K562 (cell line): ENCODE measurements around the gene POLD4. TPM values are rescaled to one million over a fixed set of nuclear protein-coding genes. Genes with fewer than 3 reads are reported as not detected.

Experiments used
- GATA2 ChIP-seq: sonication (generic); formaldehyde crosslinking; IDR thresholded peaks from 2 replicates; pipeline ENCODE4 v1.4.0; 2020; ENCODE audit warnings: mild to moderate bottlenecking, missing genetic modification reagents
- JUNB ChIP-seq: fragments of 450-650 bp; formaldehyde crosslinking; conservative IDR thresholded peaks from 2 replicates; pipeline ENCODE4 v1.4.0; 2020; ENCODE audit warnings: mild to moderate bottlenecking
- PRDM10 ChIP-seq: fragments of 450-650 bp; IDR thresholded peaks from 2 replicates; pipeline ENCODE4 v1.6.1; 2018; ENCODE audit not compliant: partially characterized antibody
- PTBP1 ChIP-seq: fragments of 200-400 bp; formaldehyde crosslinking; IDR thresholded peaks from 2 replicates; pipeline ENCODE4 v1.6.1; 2017; ENCODE audit warnings: low read depth, low read length
- REST ChIP-seq, 2 experiments: fragments of 450-650 bp; formaldehyde crosslinking in 1 of 2; IDR thresholded peaks; 2 replicates each; pipeline versions ENCODE4 v1.4.0 to v1.6.1; 2014 to 2020; ENCODE audit warnings: mild to moderate bottlenecking in 2 of 2, borderline replicate concordance in 1 of 2, low read depth in 1 of 2
- SMAD1 ChIP-seq: fragments of 150-350 bp; IDR thresholded peaks from 2 replicates; pipeline ENCODE4 v1.6.1; 2014; ENCODE audit warnings: low read length, low read depth; ENCODE audit not compliant: partially characterized antibody
- SRF ChIP-seq, 2 experiments: fragments of 250-450, 450-650 bp in 1 of 2; sonication (Bioruptor Pico) in 1 of 2; sonication (generic) in 1 of 2; formaldehyde crosslinking; IDR thresholded peaks; 2 replicates each; pipeline versions ENCODE4 v1.5.0 to v1.5.1; 2020 to 2022; ENCODE audit warnings: mild to moderate bottlenecking in 1 of 2, missing genetic modification reagents in 1 of 2
- ZFPM2 ChIP-seq: fragments of 250-450 bp; sonication (Bioruptor Pico); IDR thresholded peaks from 2 replicates; pipeline ENCODE4 v1.5.1; 2022; ENCODE audit warnings: mild to moderate bottlenecking
- ZNF212 ChIP-seq: fragments of 450-650 bp; formaldehyde crosslinking; IDR thresholded peaks from 2 replicates; pipeline ENCODE4 v1.4.0; 2020; ENCODE audit warnings: mild to moderate bottlenecking
- ZNF224 ChIP-seq: sonication (generic); formaldehyde crosslinking; IDR thresholded peaks from 2 replicates; pipeline ENCODE4 v1.8.0; 2022; ENCODE audit warnings: mild to moderate bottlenecking, missing genetic modification reagents
- polyA plus RNA-seq, 8 experiments: library from polyadenylated mRNA; depleted of rRNA in 4 of 8; stranded (reverse) in 5 of 8; unstranded in 3 of 8; fragments of >200 nt; fragmentation: Nextera tagmentation in 2 of 8; fragmentation: Illumina TruSeq in 1 of 8; extraction: Ambion mirVana in 2 of 8; extraction: Trizol in 1 of 8; gene quantifications; 2 replicates each; pipeline versions ENCODE4 v1.2.1 to v1.2.3, GENCODE V29; 2011 to 2014; ENCODE audit warnings: inconsistent platforms in 1 of 8, missing spikeins in 1 of 8
- total RNA-seq, 7 experiments: library from RNA; depleted of rRNA in 6 of 7; stranded (reverse); fragments of >200 nt in 6 of 7; fragmentation: Illumina TruSeq in 2 of 7; extraction: Trizol in 2 of 7; gene quantifications; 2 replicates each; pipeline versions ENCODE4 v1.2.1 to v1.2.3, GENCODE V29; 2011 to 2021; ENCODE audit warnings: low replicate concordance in 1 of 7
- TF ChIP-seq, protein P1 (sequence below), 2 experiments: fragments of 450-650 bp in 1 of 2; sonication (generic) in 1 of 2; formaldehyde crosslinking in 1 of 2; IDR thresholded peaks in 1 of 2; conservative IDR thresholded peaks in 1 of 2; 2 replicates each; pipeline versions ENCODE4 v1.6.1 to v1.8.1; 2016 to 2023; ENCODE audit warnings: mild to moderate bottlenecking in 2 of 2, moderate library complexity in 2 of 2, inconsistent platforms in 1 of 2, missing genetic modification reagents in 1 of 2
- TF ChIP-seq, protein P2 (sequence below): IDR thresholded peaks from 2 replicates; pipeline ENCODE4 v1.6.1; 2011; ENCODE audit not compliant: insufficient read length; ENCODE audit errors: extremely low read depth

POLD4 gene
- total and polyA plus RNA-seq, 9 of the 15 experiments (the other 6 are each of a cell fraction or from before 2014, with no cell fraction given): 5.8 to 64.5 (median 18.3) TPM

DNA sequence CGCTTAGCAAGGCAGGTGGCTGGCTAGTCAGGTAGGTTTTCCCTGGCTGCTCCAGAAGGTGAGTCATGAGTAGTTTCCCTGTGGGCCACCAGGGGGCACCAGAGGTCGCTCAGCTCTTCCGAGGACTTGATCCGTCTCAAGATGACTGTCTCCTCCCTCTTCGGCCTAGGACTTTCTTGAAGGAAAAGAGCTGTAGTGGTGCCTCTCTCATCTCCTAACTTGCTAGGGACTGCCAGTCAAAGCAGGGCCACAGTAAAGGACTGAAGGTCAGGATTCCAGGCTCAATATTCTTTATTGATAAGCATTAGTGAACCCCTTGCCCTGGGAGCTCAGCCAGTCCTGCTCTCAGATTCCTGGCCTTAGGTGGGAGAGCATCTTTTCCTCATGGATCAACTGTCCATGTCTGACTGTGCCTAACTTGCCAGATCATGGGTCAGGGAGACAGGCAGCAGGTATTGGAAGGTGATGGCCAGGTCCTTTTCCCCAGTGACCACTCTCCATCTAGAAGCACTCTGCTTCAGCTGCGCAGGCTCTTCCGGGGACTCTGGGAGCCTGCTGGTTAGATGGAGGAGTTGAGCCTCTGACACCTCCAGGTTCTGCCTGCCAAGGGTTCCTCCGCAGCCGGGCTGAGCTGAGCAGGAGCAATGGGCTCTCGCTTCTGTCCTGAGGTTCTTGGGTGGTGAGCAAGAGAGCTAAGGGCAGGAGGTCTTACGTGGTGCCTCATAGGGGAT is 1.9 kb downstream of the POLD4 start (continued):
- TF ChIP-seq REST (IDR thresholded peaks at IDR 0.05; ENCODE audit: borderline replicate concordance): peak; percentile 61; the same call in 1 of the 2 replicates
- TF ChIP-seq REST (CRISPR knock-in tag; IDR thresholded peaks at IDR 0.05; ENCODE audit: low read depth): no peak
- TF ChIP-seq SRF (CRISPR knock-in tag; IDR thresholded peaks at IDR 0.05): no peak
- TF ChIP-seq, protein P1, sequence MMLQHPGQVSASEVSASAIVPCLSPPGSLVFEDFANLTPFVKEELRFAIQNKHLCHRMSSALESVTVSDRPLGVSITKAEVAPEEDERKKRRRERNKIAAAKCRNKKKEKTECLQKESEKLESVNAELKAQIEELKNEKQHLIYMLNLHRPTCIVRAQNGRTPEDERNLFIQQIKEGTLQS (IDR thresholded peaks at IDR 0.05): peak; percentile 75
- TF ChIP-seq, protein P1 (CRISPR knock-in tag; conservative IDR thresholded peaks at IDR 0.05): peak; percentile 70; the same call in 1 of the 2 replicates
- no peak for TF ChIP-seq ZNF224 (CRISPR knock-in tag)
- no peak for TF ChIP-seq SMAD1
- no peak for TF ChIP-seq PTBP1
- no peak for TF ChIP-seq ZFPM2
- 0 out of 2 replicates have a peak, but pooled peaks have one; percentile 35 for TF ChIP-seq JUNB (CRISPR knock-in tag)
- no peak for TF ChIP-seq PRDM10
- TF ChIP-seq ZNF212: no peak
- TF ChIP-seq, protein P2, sequence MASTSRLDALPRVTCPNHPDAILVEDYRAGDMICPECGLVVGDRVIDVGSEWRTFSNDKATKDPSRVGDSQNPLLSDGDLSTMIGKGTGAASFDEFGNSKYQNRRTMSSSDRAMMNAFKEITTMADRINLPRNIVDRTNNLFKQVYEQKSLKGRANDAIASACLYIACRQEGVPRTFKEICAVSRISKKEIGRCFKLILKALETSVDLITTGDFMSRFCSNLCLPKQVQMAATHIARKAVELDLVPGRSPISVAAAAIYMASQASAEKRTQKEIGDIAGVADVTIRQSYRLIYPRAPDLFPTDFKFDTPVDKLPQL: no peak
- no peak for TF ChIP-seq GATA2
